T-helper 2 cell treated with Interferon-gamma antibody and Interleukin-4, amounts not matched to agents 100 ng/mL and 5 ng/mL, for 36 hours (primary cell): ENCODE measurements around the gene SNX30. TPM values are rescaled to one million over a fixed set of nuclear protein-coding genes. Genes with fewer than 3 reads are reported as not detected.

ENCODE experiments used
- intact Hi-C: fragments of 100-400 bp; cut with micrococcal nuclease; formaldehyde crosslinking; loops from one replicate; pipeline ENCODE4 v1.15.1; 2023
- total RNA-seq: library from RNA; stranded (reverse); gene quantifications from 2 replicates; pipeline ENCODE4 v1.2.3, GENCODE V29; 2022

Gene SNX30
- total RNA-seq, 1 donor from 2014 or later: 4.0 TPM

- intact Hi-C loops: no loop called here
These were observed 166.8 kb downstream of the SNX30 start for GRCh38 chr9:112917047-112917986.

- intact Hi-C loops: no loop called here
These were observed 167.4 kb downstream of the SNX30 start for GRCh38 chr9:112917987-112918362.

- intact Hi-C loops: no loop called here
These were observed 171.0 kb downstream of the SNX30 start for GRCh38 chr9:112921549-112921948.

Other genes with a start within 250 kb of the SNX30 start
- gene INIP, start 32.6 kb upstream of the SNX30 start, total RNA-seq: 36.1 and 36.3 TPM in 2 replicates
- not detected in 2 replicates for gene SLC46A2, start 140.1 kb downstream of the SNX30 start, total RNA-seq